GM12874 (cell line): ENCODE results near the gene NPTX1.

Experiments
- TF ChIP-seq, protein P1 (sequence below): IDR thresholded peaks from 2 replicates; pipeline ENCODE4 v1.5.1; 2011; ENCODE audit warnings: low read depth, mild to moderate bottlenecking, control low read depth, low read length, moderate library complexity; ENCODE audit not compliant: insufficient read depth

Gene NPTX1

DNA sequence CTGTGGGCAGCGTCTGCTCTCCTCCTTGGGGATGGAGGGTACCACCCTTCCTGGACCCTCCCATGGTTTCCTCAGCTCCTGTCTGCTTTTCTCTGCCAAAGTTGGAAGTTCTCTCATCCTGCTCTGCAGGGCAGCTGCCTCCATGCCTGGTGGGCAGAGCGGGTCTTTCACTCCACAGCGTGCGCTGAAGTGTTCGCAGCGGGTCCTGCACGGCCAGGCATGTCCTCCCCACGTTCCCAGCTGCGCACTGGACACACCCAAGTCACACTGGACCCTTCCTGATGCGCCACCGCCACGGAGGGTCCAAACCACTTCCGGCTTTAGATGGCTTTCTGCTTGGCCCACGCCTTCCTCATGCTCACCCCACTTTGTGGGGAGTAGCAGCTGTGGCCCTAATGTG is 33.7 kb upstream of the NPTX1 start:
- TF ChIP-seq, protein P1, sequence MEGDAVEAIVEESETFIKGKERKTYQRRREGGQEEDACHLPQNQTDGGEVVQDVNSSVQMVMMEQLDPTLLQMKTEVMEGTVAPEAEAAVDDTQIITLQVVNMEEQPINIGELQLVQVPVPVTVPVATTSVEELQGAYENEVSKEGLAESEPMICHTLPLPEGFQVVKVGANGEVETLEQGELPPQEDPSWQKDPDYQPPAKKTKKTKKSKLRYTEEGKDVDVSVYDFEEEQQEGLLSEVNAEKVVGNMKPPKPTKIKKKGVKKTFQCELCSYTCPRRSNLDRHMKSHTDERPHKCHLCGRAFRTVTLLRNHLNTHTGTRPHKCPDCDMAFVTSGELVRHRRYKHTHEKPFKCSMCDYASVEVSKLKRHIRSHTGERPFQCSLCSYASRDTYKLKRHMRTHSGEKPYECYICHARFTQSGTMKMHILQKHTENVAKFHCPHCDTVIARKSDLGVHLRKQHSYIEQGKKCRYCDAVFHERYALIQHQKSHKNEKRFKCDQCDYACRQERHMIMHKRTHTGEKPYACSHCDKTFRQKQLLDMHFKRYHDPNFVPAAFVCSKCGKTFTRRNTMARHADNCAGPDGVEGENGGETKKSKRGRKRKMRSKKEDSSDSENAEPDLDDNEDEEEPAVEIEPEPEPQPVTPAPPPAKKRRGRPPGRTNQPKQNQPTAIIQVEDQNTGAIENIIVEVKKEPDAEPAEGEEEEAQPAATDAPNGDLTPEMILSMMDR, result no peak

DNA sequence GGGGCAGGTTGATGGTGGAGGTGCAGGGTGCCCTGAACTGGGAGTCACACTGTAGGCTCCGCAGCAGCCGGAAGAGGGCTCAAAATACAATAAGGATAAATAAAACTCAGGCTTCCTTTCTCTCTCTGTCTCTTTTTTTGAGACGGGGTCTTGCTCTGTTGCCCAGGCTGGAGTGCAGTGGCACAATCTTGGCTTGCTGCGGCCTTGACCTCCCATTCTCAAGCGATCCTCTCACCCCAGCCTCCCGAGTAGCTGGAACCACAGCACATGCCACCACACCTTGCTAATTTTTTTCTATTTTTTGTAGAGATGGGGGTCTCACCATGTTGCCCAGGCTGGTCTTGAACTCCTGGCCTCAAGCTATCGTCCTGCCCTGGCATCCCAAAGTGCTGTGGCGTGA is 32.9 kb upstream of the NPTX1 start:
- TF ChIP-seq, protein P1, result no peak

DNA sequence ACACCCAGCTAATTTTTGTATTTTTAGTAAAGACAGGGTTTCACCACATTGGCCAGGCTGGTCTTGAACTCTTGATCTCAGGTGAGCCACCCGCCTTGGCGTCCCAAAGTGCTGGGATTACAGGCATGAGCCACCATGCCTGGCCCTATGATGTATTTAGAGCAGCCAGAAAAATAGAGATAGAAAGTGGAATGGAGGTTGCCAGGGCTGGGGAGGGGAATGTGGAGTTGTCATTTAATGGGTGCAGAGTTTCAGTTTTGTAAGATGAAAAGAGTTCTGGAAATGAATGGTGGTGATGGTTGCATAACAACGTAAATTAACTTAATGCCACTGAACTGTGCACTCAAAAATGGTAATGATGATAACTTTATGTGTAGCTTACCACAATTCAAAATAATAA is 31.6 kb upstream of the NPTX1 start:
- TF ChIP-seq, protein P1, result no peak

DNA sequence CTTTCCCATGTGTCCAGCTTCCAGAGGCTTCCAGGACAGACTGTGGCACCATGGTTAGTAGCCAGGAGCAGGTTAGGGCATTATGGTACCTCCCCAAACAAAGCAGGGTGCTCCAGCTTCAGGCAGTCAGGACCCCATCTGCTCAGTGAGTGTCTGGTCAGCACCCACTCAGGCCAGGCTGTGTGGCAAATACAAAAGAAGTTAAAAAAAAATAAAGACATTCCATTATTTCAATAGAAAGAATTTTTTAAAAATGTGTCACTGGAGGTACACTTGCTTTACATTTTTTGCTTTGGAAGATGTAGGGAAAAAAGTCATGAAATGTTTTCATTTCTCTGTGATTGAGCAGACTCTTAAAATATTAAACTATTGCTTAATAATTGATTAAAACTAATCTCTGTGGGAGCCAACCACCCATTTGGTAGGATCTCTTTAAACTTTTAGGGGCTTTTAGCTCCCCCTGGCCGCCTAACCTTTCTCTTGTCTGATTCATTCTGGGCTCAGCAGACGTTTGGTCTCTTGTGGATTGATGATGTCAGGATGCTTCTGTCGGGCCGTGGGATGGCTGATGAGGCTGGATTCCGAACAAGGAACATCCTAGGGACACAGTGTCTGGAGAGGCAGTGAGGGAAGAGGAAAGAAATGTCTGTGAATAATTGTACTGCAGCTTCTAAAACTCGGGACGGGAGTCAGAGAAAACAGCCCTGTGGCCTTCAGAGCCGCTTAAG is 28.4 kb upstream of the NPTX1 start:
- TF ChIP-seq, protein P1, result no peak

DNA sequence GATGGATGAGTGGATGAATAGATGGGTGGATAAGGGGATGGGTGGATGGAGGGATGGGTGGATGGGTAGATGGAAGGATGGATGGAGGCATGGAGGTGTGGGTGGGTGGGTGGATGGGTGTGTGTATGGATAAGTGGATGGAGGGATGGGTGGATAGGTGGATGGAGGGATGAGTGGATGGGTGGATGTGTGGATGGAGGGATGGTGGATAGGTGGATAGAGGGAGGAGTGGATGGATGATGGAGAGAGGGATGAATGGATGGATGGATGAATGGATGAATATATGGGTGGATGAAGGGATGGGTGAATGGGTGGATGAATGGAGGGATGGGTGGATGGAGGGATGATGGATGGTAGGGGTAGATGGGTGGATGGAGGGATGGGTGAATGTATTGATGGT is 27.5 kb upstream of the NPTX1 start:
- TF ChIP-seq, protein P1, result no peak

DNA sequence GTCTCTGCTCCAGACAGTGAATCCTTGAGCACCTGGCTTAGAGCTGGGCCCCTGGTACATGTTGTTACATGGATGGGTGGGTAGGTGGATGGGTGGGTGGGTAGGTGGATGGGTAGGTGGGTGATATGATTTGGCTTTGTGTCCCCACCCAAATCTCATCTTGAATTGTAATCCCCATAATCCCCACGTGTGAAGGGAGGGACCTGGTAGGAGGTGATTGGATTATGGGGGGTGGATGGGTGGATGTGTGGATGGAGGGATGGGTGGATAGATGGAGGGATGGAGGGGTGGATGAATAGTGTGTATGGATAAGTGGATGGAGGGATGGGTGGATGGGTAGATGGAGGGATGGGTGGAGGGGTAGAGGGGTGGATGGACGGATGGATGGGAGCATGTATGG is 26.6 kb upstream of the NPTX1 start:
- TF ChIP-seq, protein P1, result no peak

DNA sequence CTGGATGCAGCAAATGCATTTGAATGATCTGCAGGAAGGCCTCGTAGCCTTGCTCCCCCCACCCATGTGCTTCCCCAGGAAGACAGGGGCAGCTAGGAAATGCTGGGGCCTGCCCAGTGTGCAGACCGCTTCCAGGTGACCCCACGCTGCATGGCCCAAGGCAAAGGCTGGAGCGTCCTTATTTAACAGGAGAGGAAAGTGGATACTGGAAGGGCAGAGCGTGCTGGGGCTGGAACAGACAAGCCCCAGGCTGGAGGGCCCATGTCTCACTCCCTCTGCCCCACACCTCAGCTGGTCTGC is 26.1 kb upstream of the NPTX1 start:
- TF ChIP-seq, protein P1, result no peak
